Endothelial cell of umbilical vein (primary cell): Measurements from ENCODE around the gene PAPPA2. TPM values are rescaled to one million over a fixed set of nuclear protein-coding genes. Genes with fewer than 3 reads are reported as not detected.

Experiments
- BruUV-seq: library from RNA; stranded (reverse); fragments of 400-500 nt; replicated peaks from 2 replicates; lab custom pipeline; 2021; lab: Mats Ljungman, UMichigan
- CTCF ChIA-PET: fragments of 300-600, 350-600 bp; sonication (Branson Sonifier 250); formaldehyde crosslinking; loops from one replicate; lab custom pipeline; 2021; ENCODE audit warnings: antibody characterized with exemption, inconsistent platforms; lab: Charles Lee
- POLR2A ChIA-PET: fragments of 300-600, 350-600 bp; sonication (Branson Sonifier 250); formaldehyde crosslinking; loops from one replicate; lab custom pipeline; 2021; ENCODE audit warnings: antibody characterized with exemption, inconsistent platforms; lab: Charles Lee
- DNase-seq: peaks from one replicate; pipeline ENCODE4 v3.0.0-alpha.2; 2011; ENCODE audit warnings: low read depth, low spot score
- FAIRE-seq: peaks from 2 replicates; lab custom pipeline; 2011; peaks lifted over from hg19 to GRCh38; lab: Jason Lieb, UNC
- H2AFZ ChIP-seq: 2 replicates; pipeline ENCODE4 v1.6.0; 2012; ENCODE audit warnings: low read depth, low read length, control low read depth, inconsistent platforms
- H3K27ac ChIP-seq: 2 replicates; pipeline ENCODE4 v1.5.1; 2011; ENCODE audit warnings: low read depth, mild to moderate bottlenecking, control low read depth, low read length, moderate library complexity; ENCODE audit not compliant: insufficient read depth
- H3K27me3 ChIP-seq, 2 experiments: 2 replicates each; pipeline versions ENCODE4 v1.6.0 to v1.6.1; 2011; ENCODE audit warnings: low read length in 2 of 2, mixed read lengths in 1 of 2; ENCODE audit not compliant: control insufficient read depth in 2 of 2, insufficient read depth in 2 of 2
- H3K36me3 ChIP-seq, 2 experiments: 2 replicates in 1 of 2; 3 replicates in 1 of 2; pipeline ENCODE4 v1.5.1; 2011; ENCODE audit warnings: low read length in 2 of 2, mild to moderate bottlenecking in 1 of 2, moderate library complexity in 1 of 2; ENCODE audit not compliant: control insufficient read depth in 2 of 2, insufficient read depth in 2 of 2; ENCODE audit errors: extremely low read depth in 1 of 2
- H3K4me1 ChIP-seq: 3 replicates; pipeline ENCODE4 v1.5.1; 2011; ENCODE audit warnings: mild to moderate bottlenecking, low read length; ENCODE audit not compliant: control insufficient read depth, insufficient read depth; ENCODE audit errors: extremely low read depth
- H3K4me2 ChIP-seq: 2 replicates; pipeline ENCODE4 v1.6.1; 2011; ENCODE audit warnings: low read length, control low read depth, mixed read lengths; ENCODE audit not compliant: insufficient read depth
- H3K4me3 ChIP-seq, 3 experiments: fragments of 200-600 bp in 1 of 3; sonication (generic), shearing (Covaris generic) in 1 of 3; replicated peaks in 1 of 3; 2 replicates each; pipeline ENCODE4 v1.5.1; 2011 to 2016; ENCODE audit warnings: control low read depth in 3 of 3, low read length in 3 of 3, mild to moderate bottlenecking in 2 of 3, inconsistent platforms in 1 of 3, low read depth in 1 of 3, moderate library complexity in 1 of 3; ENCODE audit not compliant: insufficient read depth in 1 of 3
- H3K79me2 ChIP-seq: 2 replicates; pipeline ENCODE4 v1.6.0; 2012; ENCODE audit warnings: low read length, inconsistent platforms; ENCODE audit not compliant: control insufficient read depth, insufficient read depth
- H3K9ac ChIP-seq: replicated peaks from 2 replicates; pipeline ENCODE3; 2011; ENCODE audit warnings: low read length, control low read depth; ENCODE audit not compliant: insufficient read depth; ENCODE audit errors: extremely low read depth
- H3K9me1 ChIP-seq: replicated peaks from 3 replicates; pipeline ENCODE4 v1.6.0; 2011; ENCODE audit warnings: mild to moderate bottlenecking, low read length; ENCODE audit not compliant: control insufficient read depth, insufficient read depth; ENCODE audit errors: extremely low read depth
- H3K9me3 ChIP-seq: replicated peaks from 2 replicates; pipeline ENCODE4 v1.5.1; 2012; ENCODE audit warnings: low read length, inconsistent platforms; ENCODE audit not compliant: control insufficient read depth, insufficient read depth
- H4K20me1 ChIP-seq: replicated peaks from 2 replicates; pipeline ENCODE3; 2011; ENCODE audit warnings: mild to moderate bottlenecking, low read length; ENCODE audit not compliant: control insufficient read depth, insufficient read depth; ENCODE audit errors: extremely low read depth
- EZH2 ChIP-seq: IDR thresholded peaks from 2 replicates; pipeline ENCODE4 v1.6.1; 2012; ENCODE audit warnings: borderline replicate concordance, low read depth, mild to moderate bottlenecking, moderate library complexity, low read length, inconsistent platforms; ENCODE audit not compliant: severe bottlenecking
- FOS ChIP-seq: IDR thresholded peaks from 2 replicates; pipeline ENCODE4 v1.6.1; 2011; ENCODE audit warnings: mild to moderate bottlenecking, low read length, moderate library complexity, borderline replicate concordance; ENCODE audit not compliant: insufficient read depth
- GATA2 ChIP-seq: IDR thresholded peaks from 2 replicates; pipeline ENCODE4 v1.7.0; 2011; ENCODE audit warnings: low read depth, mild to moderate bottlenecking, moderate library complexity, mixed read lengths, low read length; ENCODE audit not compliant: insufficient read length, insufficient read depth
- JUN ChIP-seq: IDR thresholded peaks from 2 replicates; pipeline ENCODE4 v1.6.1; 2011; ENCODE audit warnings: borderline replicate concordance, low read depth; ENCODE audit not compliant: insufficient read length, insufficient read depth
- MYC ChIP-seq: IDR thresholded peaks from one replicate; pipeline ENCODE4 v1.6.1; 2011; ENCODE audit warnings: mild to moderate bottlenecking, low read depth, low read length
- POLR2A ChIP-seq: IDR thresholded peaks from 2 replicates; pipeline ENCODE4 v1.6.1; 2012; ENCODE audit warnings: low read depth, mild to moderate bottlenecking, control low read depth, low read length
- POLR2AphosphoS5 ChIP-seq: IDR thresholded peaks from 2 replicates; pipeline ENCODE4 v1.6.1; 2012; ENCODE audit warnings: low read depth, mild to moderate bottlenecking, control low read depth, low read length, moderate library complexity; ENCODE audit not compliant: insufficient read depth
- dilution Hi-C: fragments of 300-500 bp; cut with MboI; formaldehyde crosslinking; loops from one replicate; pipeline ENCODE4 v1.15.0; 2019; ENCODE audit warnings: low sequenced_read_pairs; ENCODE audit not compliant: extremely low pct_ligation_motif_present
- intact Hi-C: fragments of 100-400 bp; cut with micrococcal nuclease; formaldehyde crosslinking; loops from one replicate; pipeline ENCODE4 v1.10.0; 2022
- polyA plus RNA-seq, 4 experiments: library from polyadenylated mRNA; depleted of rRNA in 3 of 4; stranded (reverse) in 3 of 4; unstranded in 1 of 4; fragments of >200 nt; gene quantifications; 2 replicates each; pipeline versions ENCODE4 v1.2.1 to v1.2.3, GENCODE V29; 2011 to 2012; ENCODE audit warnings: missing spikeins in 1 of 4
- total RNA-seq: library from RNA; stranded (reverse); gene quantifications from 2 replicates; pipeline ENCODE4 v1.2.3, GENCODE V29; 2021
- TF ChIP-seq, protein P1 (sequence below): IDR thresholded peaks from 2 replicates; pipeline ENCODE4 v1.6.1; 2011; ENCODE audit not compliant: insufficient read depth, insufficient read length
- TF ChIP-seq, protein P2 (sequence below), 2 donors: IDR thresholded peaks; 1 replicate in 1 of 2; 2 replicates in 1 of 2; pipeline ENCODE4 v1.5.1; 2011; ENCODE audit warnings: low read length in 2 of 2, mild to moderate bottlenecking in 2 of 2, moderate library complexity in 2 of 2, control low read depth in 1 of 2, inconsistent platforms in 1 of 2, low read depth in 1 of 2; ENCODE audit not compliant: insufficient read depth in 1 of 2; ENCODE audit errors: extremely low read depth in 1 of 2

PAPPA2 gene
- total and polyA plus RNA-seq, 2 donors (not counting 3 experiments of a cell fraction or from before 2014, with no cell fraction given): not detected

DNA sequence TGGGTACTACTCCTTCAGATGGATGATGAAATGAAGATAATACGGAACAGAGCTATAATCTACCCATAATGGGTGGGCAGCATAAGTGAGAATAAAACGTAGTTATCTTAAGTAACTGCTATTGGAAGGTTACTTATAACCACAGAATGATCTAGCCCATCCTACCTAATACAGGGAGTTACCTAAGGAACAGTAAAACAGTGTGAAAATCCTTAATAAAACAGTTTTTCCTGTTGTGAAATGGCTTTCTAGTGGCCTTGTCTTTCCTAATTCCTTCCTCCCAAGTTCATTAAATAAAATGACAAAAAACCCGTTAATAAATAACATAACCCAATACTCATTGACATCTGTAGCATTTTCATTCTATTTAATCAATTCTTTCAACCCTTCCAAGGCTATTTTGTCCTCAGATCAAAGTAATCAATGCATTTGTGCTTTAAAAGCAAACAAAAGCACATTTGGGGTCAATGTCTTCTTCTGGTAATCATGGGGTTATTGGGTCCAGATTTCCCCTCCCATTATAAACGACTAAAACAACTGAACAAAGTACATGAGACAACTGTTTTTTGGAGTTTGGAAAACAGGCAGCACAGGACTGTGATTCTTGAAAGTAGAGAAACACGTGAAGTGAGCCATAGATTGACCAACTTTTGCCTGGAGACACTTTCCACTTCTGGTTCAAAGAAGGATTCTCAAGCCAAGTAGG is 42.0 kb downstream of the PAPPA2 start:
- BruUV-seq: no TSS peak
- POLR2A ChIA-PET: no interaction called here
- H3K9me3 ChIP-seq: no peaks in the 10 kb centered on the region
- H3K36me3 ChIP-seq: no peaks in the 10 kb centered on the region
- no peaks in the 10 kb centered on the region for H4K20me1 ChIP-seq
- H3K4me1 ChIP-seq: no peaks in the 10 kb centered on the region
- no peak for FAIRE-seq
- no peak overlapping the region for H3K4me2 ChIP-seq
- H2AFZ ChIP-seq: no peak overlapping the region
- intact Hi-C loops (no loop called here), dilution Hi-C loops (no loop called here)
- H3K27ac ChIP-seq: no peak overlapping the region
- no peaks in the 10 kb centered on the region for H3K79me2 ChIP-seq
- H3K9me1 ChIP-seq: no peaks in the 10 kb centered on the region
- no peaks in the 10 kb centered on the region for H3K27me3 ChIP-seq
- H3K9ac ChIP-seq: no peak overlapping the region
- no peak for DNase-seq
- no peak overlapping the region for H3K4me3 ChIP-seq
- TF ChIP-seq JUN: no peak
- CTCF ChIA-PET: no interaction called here

DNA sequence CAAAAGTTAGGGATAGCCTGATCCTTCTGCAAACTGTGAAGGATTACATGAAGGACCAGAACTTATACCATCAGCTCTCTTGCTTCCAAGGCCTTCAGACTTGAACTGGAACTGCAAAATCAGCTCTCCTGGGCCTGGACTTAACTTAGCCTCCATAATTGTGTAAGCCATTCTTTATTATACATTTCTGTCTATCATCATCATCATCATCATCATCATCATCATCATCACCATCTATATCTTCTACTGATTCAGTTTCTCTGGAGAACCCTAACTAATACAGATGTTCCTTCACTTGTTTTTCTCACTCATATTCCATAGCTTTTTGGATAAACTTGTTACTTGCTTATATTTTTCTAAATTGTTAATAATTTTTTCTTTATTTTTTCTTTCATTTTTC is 50.0 kb downstream of the PAPPA2 start:
- no peaks in the 10 kb centered on the region for H3K36me3 ChIP-seq
- H3K9me1 ChIP-seq: no peaks in the 10 kb centered on the region
- no peak for FAIRE-seq
- no peak for DNase-seq
- H3K27me3 ChIP-seq: no peaks in the 10 kb centered on the region
- TF ChIP-seq MYC (no peak), FOS (no peak), EZH2 (no peak), JUN (no peak), GATA2 (no peak), POLR2A (no peak), POLR2AphosphoS5 (no peak)
- TF ChIP-seq, protein P1, sequence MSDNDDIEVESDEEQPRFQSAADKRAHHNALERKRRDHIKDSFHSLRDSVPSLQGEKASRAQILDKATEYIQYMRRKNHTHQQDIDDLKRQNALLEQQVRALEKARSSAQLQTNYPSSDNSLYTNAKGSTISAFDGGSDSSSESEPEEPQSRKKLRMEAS: no peak
- TF ChIP-seq, protein P2, sequence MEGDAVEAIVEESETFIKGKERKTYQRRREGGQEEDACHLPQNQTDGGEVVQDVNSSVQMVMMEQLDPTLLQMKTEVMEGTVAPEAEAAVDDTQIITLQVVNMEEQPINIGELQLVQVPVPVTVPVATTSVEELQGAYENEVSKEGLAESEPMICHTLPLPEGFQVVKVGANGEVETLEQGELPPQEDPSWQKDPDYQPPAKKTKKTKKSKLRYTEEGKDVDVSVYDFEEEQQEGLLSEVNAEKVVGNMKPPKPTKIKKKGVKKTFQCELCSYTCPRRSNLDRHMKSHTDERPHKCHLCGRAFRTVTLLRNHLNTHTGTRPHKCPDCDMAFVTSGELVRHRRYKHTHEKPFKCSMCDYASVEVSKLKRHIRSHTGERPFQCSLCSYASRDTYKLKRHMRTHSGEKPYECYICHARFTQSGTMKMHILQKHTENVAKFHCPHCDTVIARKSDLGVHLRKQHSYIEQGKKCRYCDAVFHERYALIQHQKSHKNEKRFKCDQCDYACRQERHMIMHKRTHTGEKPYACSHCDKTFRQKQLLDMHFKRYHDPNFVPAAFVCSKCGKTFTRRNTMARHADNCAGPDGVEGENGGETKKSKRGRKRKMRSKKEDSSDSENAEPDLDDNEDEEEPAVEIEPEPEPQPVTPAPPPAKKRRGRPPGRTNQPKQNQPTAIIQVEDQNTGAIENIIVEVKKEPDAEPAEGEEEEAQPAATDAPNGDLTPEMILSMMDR (IDR thresholded peaks at IDR 0.05; ENCODE audit: extremely low read depth in 1 of 2, insufficient read depth in 1 of 2, low read depth in 1 of 2, low read length in 2 of 2): no peak
- intact Hi-C loops: no loop called here
- H2AFZ ChIP-seq: no peak overlapping the region
- H3K9ac ChIP-seq: no peak overlapping the region
- dilution Hi-C loops: no loop called here
- H3K9me3 ChIP-seq: no peaks in the 10 kb centered on the region
- H3K27ac ChIP-seq: no peak overlapping the region
- no peaks in the 10 kb centered on the region for H3K4me1 ChIP-seq
- ChIA-PET CTCF (no interaction called here), POLR2A (no interaction called here)
- no TSS peak for BruUV-seq
- H3K4me2 ChIP-seq: no peak overlapping the region
- H4K20me1 ChIP-seq: no peaks in the 10 kb centered on the region
- no peak overlapping the region for H3K4me3 ChIP-seq
- H3K79me2 ChIP-seq: no peaks in the 10 kb centered on the region
